ENCODE data around the gene KMT2E. TPM values are rescaled to one million over a fixed set of nuclear protein-coding genes. Genes with fewer than 3 reads are reported as not detected.
"Not testable (repeated sequence)": the region's sequence is repeated elsewhere in the genome, so short reads cannot be mapped to it uniquely, and the experiment has no call there.

Gene KMT2E
- total RNA-seq, 4 donors from 2014 or later = 93.9 to 208 (median 118) TPM

- H3K27ac ChIP-seq = no peak overlapping the region
- H3K9me3 ChIP-seq = no peaks in the 10 kb centered on the region
- H3K36me3 ChIP-seq = peaks cover 66% of the 10 kb centered on the region
- no peak overlapping the region for H3K4me3 ChIP-seq
- no peaks in the 10 kb centered on the region for H3K27me3 ChIP-seq
- TF ChIP-seq POLR2A (IDR thresholded peaks at IDR 0.05) (no peak), CTCF (IDR thresholded peaks at IDR 0.05) (no peak), POLR2AphosphoS5 (IDR thresholded peaks at IDR 0.05) (no peak), EP300 (IDR thresholded peaks at IDR 0.05) (no peak)
- no peak for DNase-seq (ENCODE audit: low spot score in 2 of 2)
- WGBS = 65% methylated on average over 2 of the region's 2 CpGs
- H3K4me1 ChIP-seq = peaks cover 43% of the 10 kb centered on the region
Measured at GRCh38 chr7:105044449-105045070, 30.6 kb downstream of the KMT2E start.

- Histone ChIP-seq H3K4me1 (peaks cover 30% of the 10 kb centered on the region), H3K27ac (no peak overlapping the region), H3K27me3 (no peaks in the 10 kb centered on the region), H3K36me3 (peaks cover 70% of the 10 kb centered on the region), H3K4me3 (no peak overlapping the region), H3K9me3 (no peaks in the 10 kb centered on the region)
- TF ChIP-seq POLR2AphosphoS5 (IDR thresholded peaks at IDR 0.05) = no peak
- TF ChIP-seq EP300 (IDR thresholded peaks at IDR 0.05) = no peak
- TF ChIP-seq POLR2A (IDR thresholded peaks at IDR 0.05) = no peak
- no peak for TF ChIP-seq CTCF (IDR thresholded peaks at IDR 0.05)
- DNase-seq (ENCODE audit: low spot score in 2 of 2) = no peak
- WGBS = 47% methylated on average over 1 of the region's 1 CpG
Measured at GRCh38 chr7:105046414-105046813, 32.4 kb downstream of the KMT2E start.

GRCh38 chr7:105047932-105048331 lies 33.9 kb downstream of the KMT2E start:
- Histone ChIP-seq H3K4me3 (no peak overlapping the region), H3K27ac (no peak overlapping the region), H3K27me3 (no peaks in the 10 kb centered on the region), H3K36me3 (peaks cover 62% of the 10 kb centered on the region), H3K9me3 (no peaks in the 10 kb centered on the region), H3K4me1 (peaks cover 30% of the 10 kb centered on the region)
- WGBS = 87% methylated on average over 4 of the region's 4 CpGs
- TF ChIP-seq POLR2AphosphoS5 (IDR thresholded peaks at IDR 0.05) = no peak
- TF ChIP-seq CTCF (IDR thresholded peaks at IDR 0.05) = no peak
- TF ChIP-seq POLR2A (IDR thresholded peaks at IDR 0.05) = no peak
- no peak for TF ChIP-seq EP300 (IDR thresholded peaks at IDR 0.05)
- DNase-seq (ENCODE audit: low spot score in 2 of 2) = no peak

GRCh38 chr7:105050493-105050892 lies 36.5 kb downstream of the KMT2E start:
- DNase-seq (ENCODE audit: low spot score in 2 of 2) = no peak
- no peaks in the 10 kb centered on the region for H3K27me3 ChIP-seq
- H3K4me1 ChIP-seq = peaks cover 31% of the 10 kb centered on the region
- TF ChIP-seq POLR2AphosphoS5 (IDR thresholded peaks at IDR 0.05) (no peak), EP300 (IDR thresholded peaks at IDR 0.05) (no peak), POLR2A (IDR thresholded peaks at IDR 0.05) (no peak), CTCF (IDR thresholded peaks at IDR 0.05) (no peak)
- WGBS = 94% methylated on average over 1 of the region's 1 CpG
- H3K9me3 ChIP-seq = no peaks in the 10 kb centered on the region
- H3K27ac ChIP-seq = no peak overlapping the region
- peaks cover 47% of the 10 kb centered on the region for H3K36me3 ChIP-seq
- H3K4me3 ChIP-seq = no peak overlapping the region

GRCh38 chr7:105050899-105051298 lies 36.9 kb downstream of the KMT2E start:
- DNase-seq (ENCODE audit: low spot score in 2 of 2); H3K9me3 ChIP-seq; H3K4me3 ChIP-seq; H3K27ac ChIP-seq; H3K27me3 ChIP-seq: not testable (repeated sequence)
- Histone ChIP-seq H3K4me1 (peaks cover 35% of the 10 kb centered on the region), H3K36me3 (peaks cover 44% of the 10 kb centered on the region)
- 96% methylated on average over 7 of the region's 7 CpGs for WGBS

- Histone ChIP-seq H3K9me3 (no peaks in the 10 kb centered on the region), H3K27ac (no peak overlapping the region), H3K4me3 (no peak overlapping the region), H3K27me3 (no peaks in the 10 kb centered on the region), H3K36me3 (peaks cover 16% of the 10 kb centered on the region), H3K4me1 (peaks cover 26% of the 10 kb centered on the region)
- no peak for TF ChIP-seq EP300 (IDR thresholded peaks at IDR 0.05)
- TF ChIP-seq CTCF (IDR thresholded peaks at IDR 0.05) = no peak
- no peak for TF ChIP-seq POLR2AphosphoS5 (IDR thresholded peaks at IDR 0.05)
- no peak for TF ChIP-seq POLR2A (IDR thresholded peaks at IDR 0.05)
- DNase-seq (ENCODE audit: low spot score in 2 of 2) = no peak
- 97% methylated on average over 2 of the region's 2 CpGs for WGBS
Measured at GRCh38 chr7:105055084-105055483, 41.1 kb downstream of the KMT2E start.
